ENCODE measurements around the gene TBL3.

DNA sequence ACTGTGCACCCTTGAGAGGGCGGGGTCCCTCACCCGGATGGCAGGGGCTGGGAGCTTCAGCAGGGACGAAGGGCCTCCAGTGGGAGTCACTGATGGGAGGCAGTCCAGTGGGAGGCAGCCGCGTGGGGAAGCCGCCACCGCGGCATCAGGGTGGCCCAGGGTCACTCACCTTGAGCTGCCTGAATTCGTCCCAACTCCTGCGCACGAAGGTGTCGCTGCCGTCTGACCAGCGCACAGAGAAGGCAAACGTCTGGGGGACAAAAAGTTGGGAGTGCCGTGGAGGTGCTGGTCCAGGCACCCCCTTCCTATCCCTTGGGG is 8.9 kb downstream of the TBL3 start:
- TF ChIP-seq NFRKB (IDR thresholded peaks at IDR 0.05) (no peak), BHLHE40 (IDR thresholded peaks at IDR 0.05; ENCODE audit: borderline replicate concordance) (no peak), FOXM1 (IDR thresholded peaks at IDR 0.05; ENCODE audit: borderline replicate concordance) (no peak)

All from HEK293T (cell line).